ENCODE data around the gene FNBP1L.

The FNBP1L gene

DNA sequence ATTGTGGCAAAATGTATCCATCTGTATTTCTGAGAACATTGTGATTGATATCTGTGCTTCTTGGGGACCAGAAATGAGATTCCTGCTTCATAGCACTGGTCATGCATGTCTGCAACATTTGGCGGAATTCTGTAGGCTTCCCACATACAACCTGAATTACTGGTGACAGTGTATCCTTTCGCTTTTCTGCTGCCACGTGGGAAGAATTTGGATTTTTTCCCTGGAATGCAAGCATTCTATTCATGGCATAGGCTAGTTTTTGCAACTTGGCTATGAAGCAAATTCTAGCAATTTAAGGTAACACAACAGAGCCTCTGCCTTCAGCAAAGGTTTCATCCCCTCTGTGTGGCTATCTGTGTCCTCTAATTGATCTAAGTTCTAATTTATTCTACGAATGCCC, 147.8 kb downstream of the FNBP1L start:
- peak; percentile 60 for DNase-seq (ENCODE audit: low read depth)
- TF ChIP-seq, protein P1, sequence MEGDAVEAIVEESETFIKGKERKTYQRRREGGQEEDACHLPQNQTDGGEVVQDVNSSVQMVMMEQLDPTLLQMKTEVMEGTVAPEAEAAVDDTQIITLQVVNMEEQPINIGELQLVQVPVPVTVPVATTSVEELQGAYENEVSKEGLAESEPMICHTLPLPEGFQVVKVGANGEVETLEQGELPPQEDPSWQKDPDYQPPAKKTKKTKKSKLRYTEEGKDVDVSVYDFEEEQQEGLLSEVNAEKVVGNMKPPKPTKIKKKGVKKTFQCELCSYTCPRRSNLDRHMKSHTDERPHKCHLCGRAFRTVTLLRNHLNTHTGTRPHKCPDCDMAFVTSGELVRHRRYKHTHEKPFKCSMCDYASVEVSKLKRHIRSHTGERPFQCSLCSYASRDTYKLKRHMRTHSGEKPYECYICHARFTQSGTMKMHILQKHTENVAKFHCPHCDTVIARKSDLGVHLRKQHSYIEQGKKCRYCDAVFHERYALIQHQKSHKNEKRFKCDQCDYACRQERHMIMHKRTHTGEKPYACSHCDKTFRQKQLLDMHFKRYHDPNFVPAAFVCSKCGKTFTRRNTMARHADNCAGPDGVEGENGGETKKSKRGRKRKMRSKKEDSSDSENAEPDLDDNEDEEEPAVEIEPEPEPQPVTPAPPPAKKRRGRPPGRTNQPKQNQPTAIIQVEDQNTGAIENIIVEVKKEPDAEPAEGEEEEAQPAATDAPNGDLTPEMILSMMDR (conservative IDR thresholded peaks at IDR 0.05; ENCODE audit: low read length) = no peak
- no peak overlapping the region for H3K4me3 ChIP-seq (ENCODE audit: low read length)

DNA sequence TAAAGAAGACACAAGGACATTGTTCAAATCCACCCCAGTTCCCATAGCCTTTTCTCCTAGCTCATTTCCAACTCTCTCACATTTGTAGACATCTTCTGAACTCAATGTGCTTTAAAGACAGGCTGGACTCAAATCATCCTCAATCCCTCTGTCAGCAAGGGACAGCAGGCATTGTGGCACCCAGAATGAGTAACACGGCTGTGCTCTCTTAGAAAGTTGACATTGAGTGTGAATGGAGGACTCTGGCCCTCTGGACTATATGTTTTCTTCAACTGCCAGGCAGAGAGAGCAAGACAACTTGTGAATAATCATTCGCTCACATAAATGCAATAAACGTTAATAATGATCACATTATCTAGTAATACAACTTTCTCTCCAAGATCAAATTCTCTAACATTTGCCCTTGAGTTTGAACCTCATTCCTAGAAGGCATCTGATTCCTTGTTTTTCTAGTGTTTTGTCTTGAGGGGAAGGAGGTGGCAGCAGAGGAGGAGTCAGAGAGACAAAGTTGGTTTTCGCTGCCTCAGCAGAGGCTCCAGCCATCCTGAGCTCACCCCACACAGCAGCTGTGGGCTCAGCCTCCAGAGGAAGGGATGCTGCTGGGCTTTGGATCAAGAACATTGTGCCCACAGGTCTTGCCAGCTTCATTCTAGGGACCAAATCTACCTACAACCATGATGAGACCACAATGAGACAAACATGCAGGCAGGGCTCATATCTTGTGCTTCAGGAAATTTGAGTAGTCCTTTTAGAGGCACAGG, 148.6 kb downstream of the FNBP1L start:
- TF ChIP-seq, protein P1 (conservative IDR thresholded peaks at IDR 0.05; ENCODE audit: low read length) = no peak
- DNase-seq (ENCODE audit: low read depth) = no peak
- no peak overlapping the region for H3K4me3 ChIP-seq (ENCODE audit: low read length)

DNA sequence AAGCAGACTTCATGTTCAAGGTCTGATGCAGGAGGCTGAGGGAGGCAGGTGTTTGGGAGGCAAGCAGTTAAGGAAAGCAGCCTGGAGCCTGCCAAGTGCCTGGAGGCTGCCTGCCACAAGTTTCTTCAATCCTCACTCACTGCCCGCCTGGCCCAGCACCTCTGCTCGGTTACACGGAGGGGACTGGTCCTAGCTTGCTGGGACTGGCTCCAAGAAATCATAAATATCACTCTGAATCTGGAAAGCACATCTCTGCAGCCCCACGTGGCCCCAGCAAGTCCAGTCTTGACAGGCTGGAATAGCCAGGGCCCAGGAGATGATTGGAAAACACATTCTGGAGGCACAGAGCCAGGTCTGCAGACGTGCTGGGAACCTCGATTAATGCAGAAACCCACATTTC, 149.8 kb downstream of the FNBP1L start:
- peak; percentile 59 for DNase-seq (ENCODE audit: low read depth)
- H3K4me3 ChIP-seq (ENCODE audit: low read length) = no peak overlapping the region
- TF ChIP-seq, protein P1 (conservative IDR thresholded peaks at IDR 0.05; ENCODE audit: low read length) = no peak

DNA sequence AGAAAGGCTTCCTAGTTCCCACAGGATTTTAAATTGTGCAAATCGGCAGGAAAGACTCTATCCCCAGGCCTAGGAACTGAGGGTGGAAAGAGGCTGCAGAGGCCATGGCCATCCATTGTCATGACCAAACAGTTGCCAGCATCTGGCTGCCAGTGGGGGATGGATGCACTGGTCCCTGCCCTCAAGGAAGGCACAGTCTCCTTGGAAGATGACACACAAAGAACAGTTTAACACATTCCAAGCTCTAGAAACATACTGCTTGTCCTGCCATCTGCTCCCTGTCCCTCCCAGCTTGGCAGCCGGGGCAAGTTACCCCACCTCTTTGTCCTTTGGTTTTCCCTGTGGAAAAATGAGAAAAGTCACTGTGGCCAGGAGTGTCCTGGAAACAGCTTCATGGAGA, 150.5 kb downstream of the FNBP1L start:
- H3K4me3 ChIP-seq (ENCODE audit: low read length) = no peak overlapping the region
- no peak for DNase-seq (ENCODE audit: low read depth)
- TF ChIP-seq, protein P1 (conservative IDR thresholded peaks at IDR 0.05; ENCODE audit: low read length) = no peak

DNA sequence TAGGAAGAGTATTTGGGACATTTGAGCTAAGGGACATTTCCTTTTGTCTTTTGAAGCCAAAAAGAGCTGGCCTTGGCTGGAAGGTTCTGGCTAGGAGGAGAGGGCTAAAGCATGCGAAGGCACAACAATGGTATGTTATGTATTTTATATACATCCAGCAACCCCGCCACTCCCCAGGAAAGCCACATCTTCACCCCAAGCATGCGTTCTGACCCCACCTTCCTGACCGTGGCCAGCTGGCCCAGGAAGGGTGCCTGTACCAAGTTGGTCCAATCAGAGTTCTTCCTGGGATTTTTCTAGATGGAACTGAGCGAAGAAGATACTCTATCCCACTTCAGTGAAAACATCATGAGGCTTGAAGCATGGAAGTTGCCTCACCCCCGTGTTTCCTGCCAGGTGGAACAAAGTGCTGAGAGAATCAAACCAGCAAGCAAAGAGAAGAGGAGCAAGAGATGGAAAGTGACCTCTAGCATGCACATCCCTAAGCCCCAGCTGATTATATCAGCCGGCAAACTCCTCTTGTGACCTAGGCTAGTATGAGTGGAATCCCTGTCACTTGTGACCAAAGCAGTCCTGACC, 151.0 kb downstream of the FNBP1L start:
- no peak overlapping the region for H3K4me3 ChIP-seq (ENCODE audit: low read length)
- no peak for DNase-seq (ENCODE audit: low read depth)
- TF ChIP-seq, protein P1 (conservative IDR thresholded peaks at IDR 0.05; ENCODE audit: low read length) = no peak

DNA sequence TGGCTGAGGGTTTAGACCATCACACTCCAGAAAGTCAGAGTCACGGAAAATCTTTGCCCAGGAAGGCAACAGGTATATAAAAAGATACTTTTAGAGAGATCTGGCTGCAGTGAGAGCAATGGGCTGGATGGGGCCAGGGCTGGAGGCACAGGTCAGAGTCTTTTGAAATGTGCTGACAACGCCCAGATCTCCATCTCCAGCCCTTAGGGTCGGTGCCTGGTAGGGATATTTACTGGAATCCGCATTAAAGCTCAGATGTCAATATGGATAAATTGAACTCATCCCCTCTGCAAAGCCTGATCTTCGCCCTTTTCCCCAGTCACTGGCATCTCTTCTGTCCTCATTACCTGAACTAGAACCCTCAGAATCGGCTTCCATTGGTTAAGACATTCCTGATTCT, 151.6 kb downstream of the FNBP1L start:
- no peak overlapping the region for H3K4me3 ChIP-seq (ENCODE audit: low read length)
- no peak for DNase-seq (ENCODE audit: low read depth)
- TF ChIP-seq, protein P1 (conservative IDR thresholded peaks at IDR 0.05; ENCODE audit: low read length) = no peak

DNA sequence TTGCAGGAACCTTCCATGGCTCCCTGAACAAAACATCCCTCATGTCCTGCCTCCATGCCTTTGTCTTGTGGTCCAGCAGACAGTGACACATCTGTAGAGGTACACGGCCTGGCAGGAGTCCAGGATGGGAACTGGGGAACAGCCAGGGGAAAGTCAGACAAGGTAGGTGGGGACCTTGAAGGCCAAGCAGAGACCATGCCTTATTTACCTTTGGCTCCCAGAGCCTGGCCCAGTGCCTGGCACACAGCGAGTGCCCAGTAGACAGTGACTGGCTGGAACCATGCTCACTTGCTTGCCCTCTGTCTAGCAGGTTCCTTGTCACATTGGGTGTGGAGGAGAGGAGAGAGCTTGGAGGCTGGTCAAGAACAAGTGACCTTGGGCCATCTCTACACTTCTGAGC, 152.7 kb downstream of the FNBP1L start:
- TF ChIP-seq, protein P1 (conservative IDR thresholded peaks at IDR 0.05; ENCODE audit: low read length) = no peak
- no peak for DNase-seq (ENCODE audit: low read depth)
- H3K4me3 ChIP-seq (ENCODE audit: low read length) = no peak overlapping the region

Measured in AG10803 (cell line).